ENCODE measurements around the gene EDN2.

DNA sequence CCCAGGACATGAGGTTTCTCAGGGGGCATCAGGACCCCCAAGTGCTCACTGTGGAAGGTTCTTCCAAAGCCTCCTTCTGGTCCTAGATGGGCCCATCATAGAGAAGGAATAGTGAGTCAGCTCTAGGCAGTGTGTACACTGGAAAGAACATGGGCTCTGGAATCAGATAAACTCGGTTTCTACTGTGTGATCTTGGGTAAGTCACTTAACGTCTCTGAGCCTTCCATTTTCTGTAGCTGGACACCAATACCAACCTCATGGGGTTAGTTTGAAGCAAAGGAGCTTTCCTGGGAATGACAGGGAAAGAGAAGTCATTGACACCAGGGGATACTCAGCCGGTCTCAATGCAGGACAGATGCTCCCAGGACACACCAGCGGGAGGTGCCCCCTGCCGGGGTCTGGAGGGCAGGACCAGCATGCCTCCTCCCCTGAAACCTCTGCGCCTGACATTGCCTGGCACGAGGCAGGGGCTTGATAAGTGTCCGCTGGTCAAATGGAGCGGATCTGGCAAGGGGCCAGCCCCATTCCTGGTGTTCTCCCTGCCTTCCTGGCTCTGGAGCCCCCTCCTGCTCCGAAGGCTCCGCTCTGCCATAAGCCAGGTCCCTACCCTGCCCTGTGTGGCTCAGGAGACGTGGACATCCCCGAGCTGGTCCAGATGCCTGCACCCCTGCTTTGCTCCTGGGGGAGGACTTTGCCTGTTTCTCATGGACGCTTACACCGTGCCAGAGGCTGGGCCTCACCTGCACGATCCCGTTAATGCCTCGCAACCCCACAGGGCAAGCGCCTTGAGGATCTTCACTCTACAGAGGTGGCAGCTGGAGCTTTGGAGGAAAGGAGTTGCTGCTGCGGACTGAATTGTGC, 52.8 kb downstream of the EDN2 start:
- TF ChIP-seq, protein P1, sequence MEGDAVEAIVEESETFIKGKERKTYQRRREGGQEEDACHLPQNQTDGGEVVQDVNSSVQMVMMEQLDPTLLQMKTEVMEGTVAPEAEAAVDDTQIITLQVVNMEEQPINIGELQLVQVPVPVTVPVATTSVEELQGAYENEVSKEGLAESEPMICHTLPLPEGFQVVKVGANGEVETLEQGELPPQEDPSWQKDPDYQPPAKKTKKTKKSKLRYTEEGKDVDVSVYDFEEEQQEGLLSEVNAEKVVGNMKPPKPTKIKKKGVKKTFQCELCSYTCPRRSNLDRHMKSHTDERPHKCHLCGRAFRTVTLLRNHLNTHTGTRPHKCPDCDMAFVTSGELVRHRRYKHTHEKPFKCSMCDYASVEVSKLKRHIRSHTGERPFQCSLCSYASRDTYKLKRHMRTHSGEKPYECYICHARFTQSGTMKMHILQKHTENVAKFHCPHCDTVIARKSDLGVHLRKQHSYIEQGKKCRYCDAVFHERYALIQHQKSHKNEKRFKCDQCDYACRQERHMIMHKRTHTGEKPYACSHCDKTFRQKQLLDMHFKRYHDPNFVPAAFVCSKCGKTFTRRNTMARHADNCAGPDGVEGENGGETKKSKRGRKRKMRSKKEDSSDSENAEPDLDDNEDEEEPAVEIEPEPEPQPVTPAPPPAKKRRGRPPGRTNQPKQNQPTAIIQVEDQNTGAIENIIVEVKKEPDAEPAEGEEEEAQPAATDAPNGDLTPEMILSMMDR (IDR thresholded peaks at IDR 0.05; ENCODE audit: insufficient read depth, low read length): no peak
- no peak for TF ChIP-seq REST (IDR thresholded peaks at IDR 0.05; ENCODE audit: insufficient replicate concordance, low read depth)
- no peak for TF ChIP-seq GABPA (IDR thresholded peaks at IDR 0.05; ENCODE audit: low read depth)
- no peak for TF ChIP-seq POLR2AphosphoS5 (IDR thresholded peaks at IDR 0.05; ENCODE audit: low read depth)
- TF ChIP-seq SPI1 (IDR thresholded peaks at IDR 0.05; ENCODE audit: borderline replicate concordance, low read depth): no peak

All from HL-60 (cell line).